Stimulated activated CD8-positive, alpha-beta memory T cell treated with anti-CD3 and anti-CD28 coated beads, Interleukin-7, amount 100 ng/mL, for 4 hours (primary cell): Measurements from ENCODE around the gene MRGPRD.

Experiments
- DNase-seq, 2 donors: peaks; one replicate each; pipeline ENCODE4 v3.0.0-alpha.2; 2020; ENCODE audit warnings: low read depth in 2 of 2

Gene MRGPRD

GRCh38 chr11:68980776-68981065 lies at the start of gene MRGPRD:
TSS of gene MRGPRD (minus strand) at chr11:68980986. CDS start at chr11:68980986, 0 bp downstream.
- DNase-seq = no peak

GRCh38 chr11:69030301-69030700 lies 49.5 kb upstream of the MRGPRD start:
- no peak for DNase-seq

- no peak for DNase-seq
These were observed 47.1 kb upstream of the MRGPRD start for GRCh38 chr11:69027704-69028372.

- no peak for DNase-seq
These were observed 43.7 kb upstream of the MRGPRD start for GRCh38 chr11:69024509-69024908.

GRCh38 chr11:69022260-69022659 lies 41.5 kb upstream of the MRGPRD start:
- no peak for DNase-seq

GRCh38 chr11:69018924-69019323 lies 38.1 kb upstream of the MRGPRD start:
- DNase-seq = no peak

- no peak for DNase-seq
These were observed 37.2 kb upstream of the MRGPRD start for GRCh38 chr11:69017951-69018350.

GRCh38 chr11:69014898-69015549 lies 34.2 kb upstream of the MRGPRD start:
- no peak for DNase-seq

- no peak for DNase-seq
These were observed 33.5 kb upstream of the MRGPRD start for GRCh38 chr11:69014084-69014851.

GRCh38 chr11:69013009-69013951 lies 32.5 kb upstream of the MRGPRD start, which contains the start of gene MRGPRF:
TSS of gene MRGPRF (minus strand) at chr11:69013246. CDS start at chr11:69009901, 3,345 bp downstream.
- DNase-seq = no peak

GRCh38 chr11:69012092-69013008 lies 31.6 kb upstream of the MRGPRD start:
- DNase-seq = no peak

GRCh38 chr11:69011624-69012091 lies 30.9 kb upstream of the MRGPRD start:
- DNase-seq = no peak

- DNase-seq = no peak
These were observed 30.3 kb upstream of the MRGPRD start for GRCh38 chr11:69010964-69011623.

- DNase-seq = no peak
These were observed 29.6 kb upstream of the MRGPRD start for GRCh38 chr11:69010361-69010891.

- no peak for DNase-seq
These were observed 28.8 kb upstream of the MRGPRD start for GRCh38 chr11:69009441-69010211.

GRCh38 chr11:69008737-69009440 lies 28.1 kb upstream of the MRGPRD start:
- no peak for DNase-seq

GRCh38 chr11:69007975-69008381 lies 27.2 kb upstream of the MRGPRD start:
- no peak for DNase-seq

- DNase-seq = no peak
These were observed 26.0 kb upstream of the MRGPRD start for GRCh38 chr11:69006816-69007215.
